GM12873 (cell line): Measurements from ENCODE around the gene FARS2.

Experiments
- CTCF ChIP-seq: IDR thresholded peaks from 2 replicates; pipeline ENCODE4 v1.5.1; 2012; ENCODE audit warnings: low read depth, mild to moderate bottlenecking, moderate library complexity, low read length, control low read depth; ENCODE audit not compliant: insufficient read depth; ENCODE audit errors: missing control alignments

The FARS2 gene

GRCh38 chr6:5529015-5529414 is 267.7 kb downstream of the FARS2 start:
- TF ChIP-seq CTCF, result no peak

GRCh38 chr6:5529733-5530132 is 268.4 kb downstream of the FARS2 start:
- TF ChIP-seq CTCF, result no peak

GRCh38 chr6:5531161-5531560 is 269.8 kb downstream of the FARS2 start:
- no peak for TF ChIP-seq CTCF

- no peak for TF ChIP-seq CTCF
These were observed 270.6 kb downstream of the FARS2 start for GRCh38 chr6:5531853-5532375.

GRCh38 chr6:5532941-5533340 is 271.6 kb downstream of the FARS2 start:
- no peak for TF ChIP-seq CTCF

- TF ChIP-seq CTCF, result no peak
These were observed 273.3 kb downstream of the FARS2 start for GRCh38 chr6:5534643-5535042.

- TF ChIP-seq CTCF, result no peak
These were observed 275.3 kb downstream of the FARS2 start for GRCh38 chr6:5536644-5537043.
